Gastrocnemius medialis (tissue), 4 donors: Measurements from ENCODE around the gene FHOD3. TPM values are rescaled to one million over a fixed set of nuclear protein-coding genes. Genes with fewer than 3 reads are reported as not detected.

Source experiments
- ATAC-seq, 2 donors: fragments of 150-250 bp; one replicate each; pipeline ENCODE4 v1.9.1; 2016
- DNase-seq, 2 donors: peaks; one replicate each; pipeline ENCODE4 v3.0.0-alpha.2; 2019
- H3K27ac ChIP-seq, 4 donors: fragments of 200-600 bp; sonication (generic); 1 replicate in 1 of 4; 2 replicates in 3 of 4; pipeline ENCODE4 v1.5.1; 2016 to 2018; ENCODE audit warnings: mild to moderate bottlenecking in 2 of 4, moderate library complexity in 1 of 4
- H3K27me3 ChIP-seq, 3 donors: fragments of 200-600 bp; sonication (generic) in 2 of 3; 1 replicate in 1 of 3; 2 replicates in 2 of 3; pipeline versions ENCODE4 v1.5.1 to v1.6.0; 2016 to 2019; ENCODE audit warnings: mild to moderate bottlenecking in 1 of 3, moderate library complexity in 1 of 3
- H3K36me3 ChIP-seq, 2 donors: fragments of 200-600 bp; sonication (generic) in 1 of 2; one replicate each; pipeline ENCODE4 v1.5.1; 2017 to 2018
- H3K4me1 ChIP-seq, 2 donors: fragments of 200-600 bp; sonication (generic) in 1 of 2; one replicate each; pipeline ENCODE4 v1.5.1; 2016 to 2017; ENCODE audit warnings: mild to moderate bottlenecking in 2 of 2
- H3K4me3 ChIP-seq, 4 donors: fragments of 200-600 bp; sonication (generic) in 3 of 4; 1 replicate in 1 of 4; 2 replicates in 3 of 4; pipeline ENCODE4 v1.5.1; 2016 to 2019; ENCODE audit warnings: mild to moderate bottlenecking in 2 of 4
- H3K9me3 ChIP-seq, 3 donors: fragments of 200-600 bp; sonication (generic) in 2 of 3; 1 replicate in 1 of 3; 2 replicates in 2 of 3; pipeline ENCODE4 v1.5.1; 2016 to 2019
- CTCF ChIP-seq, 5 experiments: fragments of 450-650 bp in 3 of 5; fragments of 200-600 bp in 2 of 5; sonication (generic) in 2 of 5; IDR thresholded peaks in 4 of 5; conservative IDR thresholded peaks in 1 of 5; 1 replicate in 4 of 5; 2 replicates in 1 of 5; pipeline ENCODE4 v1.5.1; 2016 to 2019; ENCODE audit warnings: antibody characterized with exemption in 5 of 5, mild to moderate bottlenecking in 3 of 5, moderate library complexity in 3 of 5
- POLR2A ChIP-seq, 2 donors: fragments of 450-650 bp; IDR thresholded peaks; one replicate each; pipeline ENCODE4 v1.6.1; 2017; ENCODE audit warnings: antibody characterized with exemption in 2 of 2, mild to moderate bottlenecking in 2 of 2, moderate library complexity in 2 of 2
- in situ Hi-C, 4 donors: fragments of 200-750 bp; cut with MboI; loops; one replicate each; pipeline versions ENCODE4 v1.15.0 to v1.8.0; 2017; ENCODE audit warnings: low sequenced_read_pairs in 4 of 4
- intact Hi-C: fragments of 100-400 bp; cut with DNase I; formaldehyde crosslinking; loops from one replicate; pipeline ENCODE4 v1.15.1; 2023; ENCODE audit warnings: low total_unique reads
- total RNA-seq, 4 donors: library from RNA; depleted of rRNA; stranded (reverse); fragments of >200 nt; gene quantifications; one replicate each; pipeline versions ENCODE4 v1.1.0 to v1.2.3, GENCODE V29; 2016

The FHOD3 gene
- total RNA-seq, 4 donors from 2014 or later = 10.0 to 32.5 (median 17.0) TPM

GRCh38 chr18:36622610-36623009 is 325.1 kb downstream of the FHOD3 start:
- no peak overlapping the region for H3K4me3 ChIP-seq
- H3K4me1 ChIP-seq = no peaks in the 10 kb centered on the region
- in situ Hi-C loops = no loop called here
- no peak for ATAC-seq
- H3K27ac ChIP-seq = no peak overlapping the region
- intact Hi-C loops = no loop called here
- no peak for DNase-seq
- TF ChIP-seq POLR2A (IDR thresholded peaks at IDR 0.05) (no peak), CTCF (IDR thresholded peaks at IDR 0.05 in 4 of 5, conservative IDR thresholded peaks at IDR 0.05 in 1 of 5) (no peak)
- H3K36me3 ChIP-seq = no peaks in the 10 kb centered on the region
- H3K27me3 ChIP-seq = no peaks in the 10 kb centered on the region
- no peaks in the 10 kb centered on the region for H3K9me3 ChIP-seq

- intact Hi-C loops = no loop called here
Measured at GRCh38 chr18:36623091-36623490, 325.6 kb downstream of the FHOD3 start.

GRCh38 chr18:36623681-36624190 is 326.2 kb downstream of the FHOD3 start:
- no peak for DNase-seq
- no peak for TF ChIP-seq CTCF (IDR thresholded peaks at IDR 0.05 in 4 of 5, conservative IDR thresholded peaks at IDR 0.05 in 1 of 5)
- TF ChIP-seq POLR2A (IDR thresholded peaks at IDR 0.05) = no peak
- ATAC-seq = no peak
- Histone ChIP-seq H3K9me3 (no peaks in the 10 kb centered on the region), H3K36me3 (no peaks in the 10 kb centered on the region), H3K27ac (no peak overlapping the region), H3K4me1 (peaks cover 6 to 7% of the 10 kb centered on the region in 2 donors), H3K4me3 (no peak overlapping the region), H3K27me3 (no peaks in the 10 kb centered on the region)
- in situ Hi-C loops (no loop called here), intact Hi-C loops (no loop called here)

More at GRCh38 chr18:36623091-36623490, 325.6 kb downstream of the FHOD3 start:
- no peaks in the 10 kb centered on the region for H3K9me3 ChIP-seq
- DNase-seq (no peak), ATAC-seq (no peak)
- in situ Hi-C loops = no loop called here
- H3K4me3 ChIP-seq = no peak overlapping the region
- no peaks in the 10 kb centered on the region for H3K36me3 ChIP-seq
- peaks cover 0 to under 1% of the 10 kb centered on the region in 2 donors for H3K4me1 ChIP-seq
- no peaks in the 10 kb centered on the region for H3K27me3 ChIP-seq
- no peak for TF ChIP-seq POLR2A (IDR thresholded peaks at IDR 0.05)
- no peak for TF ChIP-seq CTCF (IDR thresholded peaks at IDR 0.05 in 4 of 5, conservative IDR thresholded peaks at IDR 0.05 in 1 of 5)
- H3K27ac ChIP-seq = no peak overlapping the region

- ATAC-seq (no peak), DNase-seq (no peak)
- H3K36me3 ChIP-seq = no peaks in the 10 kb centered on the region
- H3K27ac ChIP-seq = no peak overlapping the region
- intact Hi-C loops (no loop called here), in situ Hi-C loops (no loop called here)
- H3K4me3 ChIP-seq = no peak overlapping the region
- peaks cover 12 to 14% of the 10 kb centered on the region in 2 donors for H3K4me1 ChIP-seq
- no peak for TF ChIP-seq CTCF (IDR thresholded peaks at IDR 0.05 in 4 of 5, conservative IDR thresholded peaks at IDR 0.05 in 1 of 5)
- TF ChIP-seq POLR2A (IDR thresholded peaks at IDR 0.05) = no peak
- no peaks in the 10 kb centered on the region for H3K9me3 ChIP-seq
- no peaks in the 10 kb centered on the region for H3K27me3 ChIP-seq
Measured at GRCh38 chr18:36624451-36625167, 327.1 kb downstream of the FHOD3 start.
